Neuronal stem cell (in vitro differentiated cells): ENCODE results near the gene FLG.
"Not testable (repeated sequence)": the region's sequence is repeated elsewhere in the genome, so short reads cannot be mapped to it uniquely, and the experiment has no call there.

ENCODE experiments used
- DNase-seq: peaks from one replicate; pipeline ENCODE4 v3.0.0-alpha.2; 2013; ENCODE audit warnings: low spot score
- H2AFZ ChIP-seq: one replicate; pipeline ENCODE4 v1.6.1; 2013; ENCODE audit warnings: mild to moderate bottlenecking, low read length, inconsistent platforms
- H2AK5ac ChIP-seq: 2 replicates; pipeline ENCODE4 v1.6.1; 2013; ENCODE audit warnings: low read depth, mild to moderate bottlenecking, inconsistent platforms, low read length, moderate library complexity, mixed read lengths
- H2BK120ac ChIP-seq: 2 replicates; pipeline ENCODE4 v1.6.1; 2013; ENCODE audit warnings: low read depth, mild to moderate bottlenecking, inconsistent platforms, low read length, moderate library complexity, mixed read lengths
- H2BK12ac ChIP-seq: one replicate; pipeline ENCODE4 v1.6.1; 2013; ENCODE audit warnings: low read length, inconsistent platforms
- H2BK15ac ChIP-seq: 2 replicates; pipeline ENCODE4 v1.6.1; 2013; ENCODE audit warnings: mild to moderate bottlenecking, low read length, inconsistent platforms, mixed read lengths
- H2BK5ac ChIP-seq: one replicate; pipeline ENCODE4 v1.6.1; 2013; ENCODE audit warnings: inconsistent platforms, mild to moderate bottlenecking, low read length, moderate library complexity
- H3K14ac ChIP-seq: one replicate; pipeline ENCODE4 v1.6.1; 2013; ENCODE audit warnings: low read length, inconsistent platforms
- H3K18ac ChIP-seq: 2 replicates; pipeline ENCODE4 v1.6.1; 2013; ENCODE audit warnings: low read length, inconsistent platforms
- H3K23ac ChIP-seq: 2 replicates; pipeline ENCODE4 v1.6.1; 2013; ENCODE audit warnings: low read depth, mild to moderate bottlenecking, mixed read lengths, low read length, inconsistent platforms; ENCODE audit not compliant: poor library complexity
- H3K27ac ChIP-seq: replicated peaks from 3 replicates; pipeline ENCODE4 v1.5.1; 2013; ENCODE audit warnings: low read length, inconsistent platforms
- H3K27me3 ChIP-seq, 3 experiments: 2 replicates each; pipeline ENCODE4 v1.6.1; 2013; ENCODE audit warnings: low read length in 3 of 3, mild to moderate bottlenecking in 2 of 3, inconsistent platforms in 1 of 3, low read depth in 1 of 3, mixed read lengths in 1 of 3, moderate library complexity in 1 of 3; ENCODE audit not compliant: control insufficient read depth in 3 of 3, insufficient read depth in 3 of 3
- H3K36me3 ChIP-seq, 2 donors: replicated peaks in 1 of 2; 2 replicates each; pipeline ENCODE4 v1.6.1; 2013; ENCODE audit warnings: low read length in 2 of 2; ENCODE audit not compliant: control insufficient read depth in 2 of 2, insufficient read depth in 2 of 2
- H3K4ac ChIP-seq: 2 replicates; pipeline ENCODE4 v1.6.1; 2013; ENCODE audit warnings: inconsistent platforms, mild to moderate bottlenecking, low read length, moderate library complexity
- H3K4me1 ChIP-seq, 2 donors: 1 replicate in 1 of 2; 2 replicates in 1 of 2; pipeline ENCODE4 v1.6.1; 2013; ENCODE audit warnings: low read length in 2 of 2, low read depth in 1 of 2; ENCODE audit not compliant: control insufficient read depth in 2 of 2, insufficient read depth in 1 of 2
- H3K4me2 ChIP-seq: one replicate; pipeline ENCODE4 v1.6.1; 2013; ENCODE audit warnings: mild to moderate bottlenecking, low read length, inconsistent platforms; ENCODE audit not compliant: insufficient read depth, poor library complexity, severe bottlenecking
- H3K4me3 ChIP-seq, 2 donors: 2 replicates each; pipeline ENCODE4 v1.5.1; 2013; ENCODE audit warnings: low read length in 2 of 2, mild to moderate bottlenecking in 2 of 2, inconsistent platforms in 1 of 2, moderate library complexity in 1 of 2
- H3K79me1 ChIP-seq: one replicate; pipeline ENCODE4 v1.6.1; 2013; ENCODE audit warnings: low read depth, mild to moderate bottlenecking, inconsistent platforms, low read length, moderate library complexity
- H3K9ac ChIP-seq: one replicate; pipeline ENCODE4 v1.6.1; 2013; ENCODE audit warnings: mild to moderate bottlenecking, low read depth, low read length, inconsistent platforms; ENCODE audit not compliant: poor library complexity
- H3K9me3 ChIP-seq, 2 donors: replicated peaks in 1 of 2; 2 replicates each; pipeline versions ENCODE3 to v1.6.1; 2013; ENCODE audit warnings: low read length in 2 of 2, mild to moderate bottlenecking in 2 of 2, inconsistent platforms in 1 of 2, low read depth in 1 of 2, mixed read lengths in 1 of 2, moderate library complexity in 1 of 2; ENCODE audit not compliant: control insufficient read depth in 2 of 2, insufficient read depth in 1 of 2
- H4K8ac ChIP-seq: one replicate; pipeline ENCODE4 v1.6.1; 2013; ENCODE audit warnings: low read depth, mild to moderate bottlenecking, inconsistent platforms, low read length, moderate library complexity
- H4K91ac ChIP-seq: one replicate; pipeline ENCODE4 v1.6.1; 2013; ENCODE audit warnings: low read length, low read depth, mild to moderate bottlenecking, inconsistent platforms; ENCODE audit not compliant: poor library complexity
- WGBS, 2 donors: extraction: QIAGEN DNeasy Blood & Tissue Kit; methylation state at CpG; one replicate each; pipeline ENCODE4 v1.1.7; 2013; ENCODE audit warnings: missing lambda C conversion rate in 2 of 2, mixed read lengths in 1 of 2; ENCODE audit not compliant: insufficient read length in 2 of 2, insufficient replicate concordance in 1 of 2; ENCODE audit errors: extremely low coverage in 2 of 2; 5-methylcytosine and 5-hydroxymethylcytosine counted together

Gene FLG

DNA sequence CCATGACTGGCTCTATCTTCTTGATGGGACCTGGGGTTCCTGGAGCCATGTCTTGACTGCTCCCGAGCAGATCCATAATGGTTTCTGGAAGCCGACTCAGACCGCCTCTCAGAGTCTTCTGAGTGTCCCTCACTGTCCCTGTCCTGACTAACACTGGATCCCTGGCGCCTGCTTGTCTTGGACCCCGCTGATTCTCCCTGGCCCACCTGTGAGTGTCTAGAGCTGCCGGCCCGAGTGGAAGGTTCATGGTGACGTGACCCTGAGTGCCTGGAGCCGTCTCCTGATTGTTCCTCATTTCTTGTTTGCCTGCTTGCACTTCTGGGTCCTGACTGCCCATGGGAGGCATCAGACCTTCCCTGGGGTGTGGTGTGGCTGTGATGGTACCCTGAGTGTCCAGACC is 15.1 kb downstream of the FLG start:
- no peaks in the 10 kb centered on the region for H3K36me3 ChIP-seq
- no peaks in the 10 kb centered on the region for H3K79me1 ChIP-seq
- WGBS, 2 donors, result no CpG with 5 or more reads among the region's 9 CpGs
- H2BK5ac ChIP-seq, result no peak overlapping the region
- no peak overlapping the region for H2AFZ ChIP-seq
- no peak overlapping the region for H4K91ac ChIP-seq
- no peak overlapping the region for H2BK15ac ChIP-seq
- no peak overlapping the region for H3K4ac ChIP-seq
- H4K8ac ChIP-seq, result no peak overlapping the region
- H2BK120ac ChIP-seq, result no peak overlapping the region
- H3K27me3 ChIP-seq, result no peaks in the 10 kb centered on the region
- no peak overlapping the region for H3K14ac ChIP-seq
- no peak overlapping the region for H3K9ac ChIP-seq
- no peak overlapping the region for H3K27ac ChIP-seq
- no peak overlapping the region for H2AK5ac ChIP-seq
- H3K9me3 ChIP-seq, result peaks cover 0 to 25% of the 10 kb centered on the region in 2 donors
- no peak for DNase-seq
- no peaks in the 10 kb centered on the region for H3K4me1 ChIP-seq
- H2BK12ac ChIP-seq, result no peak overlapping the region
- H3K23ac ChIP-seq, result no peak overlapping the region
- no peak overlapping the region for H3K4me3 ChIP-seq
- H3K4me2 ChIP-seq, result no peak overlapping the region
- no peak overlapping the region for H3K18ac ChIP-seq

DNA sequence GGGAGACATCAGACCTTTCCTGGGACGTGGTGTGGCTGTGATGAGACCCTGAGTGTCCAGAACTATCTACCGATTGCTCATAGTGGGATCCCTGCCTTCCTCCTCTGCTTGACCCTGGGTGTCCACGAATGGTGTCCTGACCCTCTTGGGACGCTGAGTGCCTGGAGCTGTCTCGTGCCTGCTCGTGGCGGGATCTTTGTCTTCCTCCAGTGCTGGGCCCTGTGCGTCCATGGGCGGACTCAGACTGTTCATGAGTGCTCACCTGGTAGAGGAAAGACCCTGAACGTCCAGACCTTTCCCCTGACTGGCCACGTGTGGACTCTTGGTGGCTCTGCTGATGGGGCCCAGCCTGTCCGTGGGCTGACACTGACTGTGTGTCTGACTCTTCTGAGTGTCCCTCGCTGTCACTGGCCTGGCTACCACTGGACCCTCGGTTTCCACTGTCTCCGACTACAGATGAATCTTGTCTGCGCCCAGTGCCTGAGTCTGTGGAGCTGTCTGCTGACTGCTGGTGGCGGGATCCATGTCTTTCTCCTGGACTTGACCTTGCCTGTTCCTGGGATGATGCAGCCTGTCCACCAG is 15.6 kb downstream of the FLG start:
- H2BK120ac ChIP-seq, H2AK5ac ChIP-seq, H4K8ac ChIP-seq, DNase-seq, H4K91ac ChIP-seq, H2BK5ac ChIP-seq, H3K18ac ChIP-seq, H3K79me1 ChIP-seq, H3K9ac ChIP-seq, H3K4ac ChIP-seq, H3K4me2 ChIP-seq, H2BK12ac ChIP-seq, H3K4me3 ChIP-seq, H2AFZ ChIP-seq, H3K4me1 ChIP-seq, H3K14ac ChIP-seq, H3K36me3 ChIP-seq, H3K27me3 ChIP-seq, H3K23ac ChIP-seq, H3K27ac ChIP-seq, H2BK15ac ChIP-seq: not testable (repeated sequence)
- peaks cover 0 to 23% of the 10 kb centered on the region in 2 donors for H3K9me3 ChIP-seq
- no CpG with 5 or more reads among the region's 17 CpGs for WGBS, 2 donors

DNA sequence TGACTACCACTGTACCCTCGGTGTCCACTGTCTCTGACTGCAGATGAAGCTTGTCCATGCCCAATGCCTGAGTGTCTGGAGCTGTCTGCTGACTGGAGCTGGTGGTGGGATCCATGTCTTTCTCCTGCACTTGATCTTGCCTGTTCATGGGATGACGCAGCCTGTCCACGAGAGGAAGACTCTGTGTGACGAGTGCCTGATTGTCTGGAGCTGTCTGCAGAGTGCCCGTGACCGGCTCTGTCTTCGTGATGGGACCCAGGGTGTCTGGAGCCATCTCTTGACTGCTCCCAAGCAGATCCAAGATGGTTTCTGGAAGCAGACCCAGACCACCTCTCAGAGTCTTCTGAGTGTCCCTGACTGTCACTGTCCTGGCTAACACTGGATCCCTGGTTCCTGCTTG is 16.3 kb downstream of the FLG start:
- H3K18ac ChIP-seq, H3K4me1 ChIP-seq, H4K91ac ChIP-seq, H2BK12ac ChIP-seq, H2AK5ac ChIP-seq, H4K8ac ChIP-seq, H3K14ac ChIP-seq, H3K9ac ChIP-seq, H3K4me2 ChIP-seq, H2BK120ac ChIP-seq, H3K27ac ChIP-seq, H2AFZ ChIP-seq, H2BK15ac ChIP-seq, H2BK5ac ChIP-seq, H3K27me3 ChIP-seq, H3K79me1 ChIP-seq, H3K4me3 ChIP-seq, H3K36me3 ChIP-seq, H3K23ac ChIP-seq, DNase-seq, H3K4ac ChIP-seq: not testable (repeated sequence)
- peaks cover 0 to 21% of the 10 kb centered on the region in 2 donors for H3K9me3 ChIP-seq
- WGBS, 2 donors, result no CpG with 5 or more reads among the region's 7 CpGs

DNA sequence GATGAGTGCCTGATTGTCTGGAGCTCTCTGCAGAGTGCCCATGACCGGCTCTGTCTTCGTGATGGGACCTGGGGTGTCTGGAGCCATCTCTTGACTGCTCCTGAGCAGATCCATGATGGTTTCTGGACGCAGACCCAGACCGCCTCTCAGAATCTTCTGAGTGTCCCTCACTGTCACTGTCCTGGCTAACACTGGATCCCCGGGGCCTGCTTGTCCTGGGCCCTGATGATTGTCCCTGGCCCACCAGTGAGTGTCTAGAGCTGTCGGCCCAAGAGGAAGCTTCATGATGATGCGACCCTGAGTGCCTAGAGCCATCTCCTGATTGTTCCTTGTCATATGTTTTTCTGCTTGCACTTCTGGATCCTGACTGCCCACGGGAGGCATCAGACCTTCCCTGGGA is 17.1 kb downstream of the FLG start:
- peaks cover 0 to 17% of the 10 kb centered on the region in 2 donors for H3K9me3 ChIP-seq
- not testable (repeated sequence) for H3K4me1 ChIP-seq, H2BK120ac ChIP-seq, H3K36me3 ChIP-seq, H2AFZ ChIP-seq, H2BK15ac ChIP-seq, H3K79me1 ChIP-seq, H3K27ac ChIP-seq, H3K18ac ChIP-seq, H2BK12ac ChIP-seq, H3K4me3 ChIP-seq, H2BK5ac ChIP-seq, H3K4me2 ChIP-seq, H2AK5ac ChIP-seq, DNase-seq, H3K14ac ChIP-seq, H3K23ac ChIP-seq, H3K27me3 ChIP-seq, H3K4ac ChIP-seq, H4K8ac ChIP-seq, H3K9ac ChIP-seq, H4K91ac ChIP-seq
- no CpG with 5 or more reads among the region's 8 CpGs for WGBS, 2 donors
